HepG2 (cell line): ENCODE results near the gene NUBP2. TPM values are rescaled to one million over a fixed set of nuclear protein-coding genes. Genes with fewer than 3 reads are reported as not detected.

Experiments used
- AKAP8 ChIP-seq: sonication (generic); formaldehyde crosslinking; IDR thresholded peaks from 2 replicates; pipeline ENCODE4 v1.5.1; 2020; ENCODE audit warnings: mild to moderate bottlenecking, missing genetic modification reagents
- GFI1 ChIP-seq: sonication (generic); formaldehyde crosslinking; IDR thresholded peaks from 2 replicates; pipeline ENCODE4 v1.5.0; 2020; ENCODE audit warnings: missing genetic modification reagents, mild to moderate bottlenecking, borderline replicate concordance
- HOXD1 ChIP-seq: sonication (generic); formaldehyde crosslinking; IDR thresholded peaks from 2 replicates; pipeline ENCODE4 v1.5.0; 2020; ENCODE audit warnings: missing genetic modification reagents
- NCOR1 ChIP-seq: fragments of 200-600 bp; sonication (generic); IDR thresholded peaks from 2 replicates; pipeline ENCODE4 v1.7.0; 2017; ENCODE audit warnings: antibody characterized with exemption, low read length, borderline replicate concordance
- PAWR ChIP-seq: sonication (generic); formaldehyde crosslinking; IDR thresholded peaks from 2 replicates; pipeline ENCODE4 v1.4.0; 2020; ENCODE audit warnings: missing genetic modification reagents, mild to moderate bottlenecking, borderline replicate concordance
- POLR2AphosphoS2 ChIP-seq: IDR thresholded peaks from 2 replicates; pipeline ENCODE4 v1.6.1; 2011; ENCODE audit warnings: low read depth, low read length, improper control_type of control experiment
- SUZ12 ChIP-seq: fragments of 150-350 bp; IDR thresholded peaks from 2 replicates; pipeline ENCODE4 v1.6.1; 2014; ENCODE audit warnings: low read depth, low read length
- TRIM24 ChIP-seq: sonication (generic); formaldehyde crosslinking; IDR thresholded peaks from 2 replicates; pipeline ENCODE4 v1.8.0; 2022; ENCODE audit warnings: mild to moderate bottlenecking, missing genetic modification reagents
- ZEB1 ChIP-seq: IDR thresholded peaks from 2 replicates; pipeline ENCODE4 v1.6.1; 2012; ENCODE audit warnings: mild to moderate bottlenecking, low read depth, inconsistent platforms; ENCODE audit not compliant: insufficient replicate concordance
- ZNF12 ChIP-seq: sonication (generic); formaldehyde crosslinking; IDR thresholded peaks from 2 replicates; pipeline ENCODE4 v1.5.0; 2020; ENCODE audit warnings: missing genetic modification reagents
- ZNF292 ChIP-seq: sonication (generic); formaldehyde crosslinking; IDR thresholded peaks from 2 replicates; pipeline ENCODE4 v1.8.1; 2022; ENCODE audit warnings: mild to moderate bottlenecking, low read depth, missing genetic modification reagents, borderline replicate concordance
- ZNF331 ChIP-seq: sonication (generic); formaldehyde crosslinking; IDR thresholded peaks from 2 replicates; pipeline ENCODE4 v1.4.0; 2020; ENCODE audit warnings: missing genetic modification reagents
- ZNF589 ChIP-seq: sonication (generic); formaldehyde crosslinking; conservative IDR thresholded peaks from 2 replicates; pipeline ENCODE4 v1.8.0; 2022; ENCODE audit warnings: mild to moderate bottlenecking, moderate library complexity, missing genetic modification reagents
- ZNF83 ChIP-seq: sonication (generic); formaldehyde crosslinking; IDR thresholded peaks from 2 replicates; pipeline ENCODE4 v1.4.0; 2020; ENCODE audit warnings: missing genetic modification reagents, mild to moderate bottlenecking, borderline replicate concordance
- polyA plus RNA-seq, 8 experiments: library from polyadenylated mRNA; depleted of rRNA in 3 of 8; stranded (reverse) in 7 of 8; unstranded in 1 of 8; fragments of >200 nt; fragmentation: Illumina TruSeq in 4 of 8; extraction: Trizol in 4 of 8; gene quantifications; 2 replicates each; pipeline versions ENCODE4 v1.2.1 to v1.2.3, GENCODE V29; 2011 to 2016; ENCODE audit warnings: low read depth in 4 of 8, missing spikeins in 1 of 8, mixed read lengths in 1 of 8; ENCODE audit not compliant: insufficient read depth in 1 of 8
- total RNA-seq, 5 experiments: library from RNA; depleted of rRNA; stranded (reverse); fragments of >200 nt; fragmentation: Illumina TruSeq; extraction: Trizol; gene quantifications; 2 replicates each; pipeline ENCODE4 v1.2.3, GENCODE V29; 2016; ENCODE audit warnings: low read depth in 1 of 5
- TF ChIP-seq, protein P1 (sequence below): sonication (generic); formaldehyde crosslinking; IDR thresholded peaks from 2 replicates; pipeline ENCODE4 v1.5.1; 2020; ENCODE audit warnings: missing genetic modification reagents, mild to moderate bottlenecking, borderline replicate concordance
- TF ChIP-seq, protein P2 (sequence below): sonication (generic); formaldehyde crosslinking; conservative IDR thresholded peaks from 2 replicates; pipeline ENCODE4 v1.8.0; 2022; ENCODE audit warnings: low read depth, missing genetic modification reagents
- TF ChIP-seq, protein P3 (sequence below): sonication (generic); formaldehyde crosslinking; IDR thresholded peaks from 2 replicates; pipeline ENCODE4 v1.5.1; 2020; ENCODE audit warnings: missing genetic modification reagents, mild to moderate bottlenecking, borderline replicate concordance
- TF ChIP-seq, protein P4 (sequence below): sonication (generic); formaldehyde crosslinking; IDR thresholded peaks from 2 replicates; pipeline ENCODE4 v1.5.0; 2020; ENCODE audit warnings: mild to moderate bottlenecking, missing genetic modification reagents
- TF ChIP-seq, protein P5 (sequence below), 2 experiments: sonication (generic) in 1 of 2; formaldehyde crosslinking in 1 of 2; IDR thresholded peaks; 2 replicates each; pipeline versions ENCODE4 v1.4.0 to v1.6.1; 2018 to 2020; ENCODE audit warnings: missing genetic modification reagents in 2 of 2, borderline replicate concordance in 1 of 2, low read depth in 1 of 2, mild to moderate bottlenecking in 1 of 2, missing biosample characterization in 1 of 2

Gene NUBP2
- total and polyA plus RNA-seq, 2 of the 13 experiments (the other 11 are each of a cell fraction or from before 2014, with no cell fraction given): 25.7 to 61.5 TPM

DNA sequence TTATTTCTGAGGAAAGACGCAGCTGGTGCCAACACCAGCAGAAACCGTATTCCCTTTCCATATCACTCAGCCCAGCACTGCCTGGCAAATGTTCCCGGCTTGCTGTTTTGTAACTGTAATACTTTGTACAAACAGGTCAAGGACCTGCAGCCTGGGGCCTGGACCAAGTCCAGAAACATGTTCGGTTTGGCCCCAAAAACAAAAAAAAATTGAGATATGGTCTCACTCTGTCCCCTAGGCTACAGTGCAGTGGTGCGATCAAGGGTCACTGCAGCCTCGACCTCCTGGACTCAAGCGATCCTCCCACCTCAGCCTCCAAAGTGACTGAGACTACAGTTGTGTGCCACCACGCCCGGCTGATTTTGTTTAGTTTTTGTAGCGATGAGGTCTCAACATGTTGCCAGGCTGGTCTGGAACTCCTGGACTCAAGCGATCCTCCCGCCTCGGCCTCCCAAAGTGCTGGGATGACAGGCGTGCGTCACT is 42.7 kb downstream of the NUBP2 start (continued):
- no peak for TF ChIP-seq ZNF589 (CRISPR knock-in tag)
- 0 out of 2 replicates have a peak, but pooled peaks have one; percentile 43 for TF ChIP-seq AKAP8
- TF ChIP-seq, protein P1, sequence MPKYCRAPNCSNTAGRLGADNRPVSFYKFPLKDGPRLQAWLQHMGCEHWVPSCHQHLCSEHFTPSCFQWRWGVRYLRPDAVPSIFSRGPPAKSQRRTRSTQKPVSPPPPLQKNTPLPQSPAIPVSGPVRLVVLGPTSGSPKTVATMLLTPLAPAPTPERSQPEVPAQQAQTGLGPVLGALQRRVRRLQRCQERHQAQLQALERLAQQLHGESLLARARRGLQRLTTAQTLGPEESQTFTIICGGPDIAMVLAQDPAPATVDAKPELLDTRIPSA: no peak
- TF ChIP-seq, protein P2, sequence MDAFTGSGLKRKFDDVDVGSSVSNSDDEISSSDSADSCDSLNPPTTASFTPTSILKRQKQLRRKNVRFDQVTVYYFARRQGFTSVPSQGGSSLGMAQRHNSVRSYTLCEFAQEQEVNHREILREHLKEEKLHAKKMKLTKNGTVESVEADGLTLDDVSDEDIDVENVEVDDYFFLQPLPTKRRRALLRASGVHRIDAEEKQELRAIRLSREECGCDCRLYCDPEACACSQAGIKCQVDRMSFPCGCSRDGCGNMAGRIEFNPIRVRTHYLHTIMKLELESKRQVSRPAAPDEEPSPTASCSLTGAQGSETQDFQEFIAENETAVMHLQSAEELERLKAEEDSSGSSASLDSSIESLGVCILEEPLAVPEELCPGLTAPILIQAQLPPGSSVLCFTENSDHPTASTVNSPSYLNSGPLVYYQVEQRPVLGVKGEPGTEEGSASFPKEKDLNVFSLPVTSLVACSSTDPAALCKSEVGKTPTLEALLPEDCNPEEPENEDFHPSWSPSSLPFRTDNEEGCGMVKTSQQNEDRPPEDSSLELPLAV (CRISPR knock-in tag): no peak
- no peak for TF ChIP-seq SUZ12
- TF ChIP-seq GFI1: 0 out of 2 replicates have a peak, but pooled peaks have one; percentile 30
- TF ChIP-seq TRIM24: no peak
- TF ChIP-seq, protein P3, sequence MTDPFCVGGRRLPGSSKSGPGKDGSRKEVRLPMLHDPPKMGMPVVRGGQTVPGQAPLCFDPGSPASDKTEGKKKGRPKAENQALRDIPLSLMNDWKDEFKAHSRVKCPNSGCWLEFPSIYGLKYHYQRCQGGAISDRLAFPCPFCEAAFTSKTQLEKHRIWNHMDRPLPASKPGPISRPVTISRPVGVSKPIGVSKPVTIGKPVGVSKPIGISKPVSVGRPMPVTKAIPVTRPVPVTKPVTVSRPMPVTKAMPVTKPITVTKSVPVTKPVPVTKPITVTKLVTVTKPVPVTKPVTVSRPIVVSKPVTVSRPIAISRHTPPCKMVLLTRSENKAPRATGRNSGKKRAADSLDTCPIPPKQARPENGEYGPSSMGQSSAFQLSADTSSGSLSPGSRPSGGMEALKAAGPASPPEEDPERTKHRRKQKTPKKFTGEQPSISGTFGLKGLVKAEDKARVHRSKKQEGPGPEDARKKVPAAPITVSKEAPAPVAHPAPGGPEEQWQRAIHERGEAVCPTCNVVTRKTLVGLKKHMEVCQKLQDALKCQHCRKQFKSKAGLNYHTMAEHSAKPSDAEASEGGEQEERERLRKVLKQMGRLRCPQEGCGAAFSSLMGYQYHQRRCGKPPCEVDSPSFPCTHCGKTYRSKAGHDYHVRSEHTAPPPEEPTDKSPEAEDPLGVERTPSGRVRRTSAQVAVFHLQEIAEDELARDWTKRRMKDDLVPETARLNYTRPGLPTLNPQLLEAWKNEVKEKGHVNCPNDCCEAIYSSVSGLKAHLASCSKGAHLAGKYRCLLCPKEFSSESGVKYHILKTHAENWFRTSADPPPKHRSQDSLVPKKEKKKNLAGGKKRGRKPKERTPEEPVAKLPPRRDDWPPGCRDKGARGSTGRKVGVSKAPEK (CRISPR knock-in tag): no peak
- peak; percentile 17 for TF ChIP-seq ZEB1
- TF ChIP-seq, protein P4, sequence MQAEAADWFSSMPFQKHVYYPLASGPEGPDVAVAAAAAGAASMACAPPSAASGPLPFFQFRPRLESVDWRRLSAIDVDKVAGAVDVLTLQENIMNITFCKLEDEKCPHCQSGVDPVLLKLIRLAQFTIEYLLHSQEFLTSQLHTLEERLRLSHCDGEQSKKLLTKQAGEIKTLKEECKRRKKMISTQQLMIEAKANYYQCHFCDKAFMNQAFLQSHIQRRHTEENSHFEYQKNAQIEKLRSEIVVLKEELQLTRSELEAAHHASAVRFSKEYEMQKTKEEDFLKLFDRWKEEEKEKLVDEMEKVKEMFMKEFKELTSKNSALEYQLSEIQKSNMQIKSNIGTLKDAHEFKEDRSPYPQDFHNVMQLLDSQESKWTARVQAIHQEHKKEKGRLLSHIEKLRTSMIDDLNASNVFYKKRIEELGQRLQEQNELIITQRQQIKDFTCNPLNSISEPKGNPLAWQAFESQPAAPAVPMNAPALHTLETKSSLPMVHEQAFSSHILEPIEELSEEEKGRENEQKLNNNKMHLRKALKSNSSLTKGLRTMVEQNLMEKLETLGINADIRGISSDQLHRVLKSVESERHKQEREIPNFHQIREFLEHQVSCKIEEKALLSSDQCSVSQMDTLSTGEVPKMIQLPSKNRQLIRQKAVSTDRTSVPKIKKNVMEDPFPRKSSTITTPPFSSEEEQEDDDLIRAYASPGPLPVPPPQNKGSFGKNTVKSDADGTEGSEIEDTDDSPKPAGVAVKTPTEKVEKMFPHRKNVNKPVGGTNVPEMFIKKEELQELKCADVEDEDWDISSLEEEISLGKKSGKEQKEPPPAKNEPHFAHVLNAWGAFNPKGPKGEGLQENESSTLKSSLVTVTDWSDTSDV (CRISPR knock-in tag): no peak
- TF ChIP-seq ZNF83 (CRISPR knock-in tag): no peak
- TF ChIP-seq POLR2AphosphoS2: no peak
- peak; percentile 76 for TF ChIP-seq ZNF292 (CRISPR knock-in tag)
- TF ChIP-seq NCOR1: peak; percentile 92
- TF ChIP-seq ZNF12: no peak
- TF ChIP-seq PAWR (CRISPR knock-in tag): no peak
- 0 out of 2 replicates have a peak, but pooled peaks have one; percentile 55 for TF ChIP-seq HOXD1 (CRISPR knock-in tag)
- 0 out of 2 replicates have a peak, but pooled peaks have one; percentile 15 for TF ChIP-seq ZNF331 (CRISPR knock-in tag)
- TF ChIP-seq, protein P5, sequence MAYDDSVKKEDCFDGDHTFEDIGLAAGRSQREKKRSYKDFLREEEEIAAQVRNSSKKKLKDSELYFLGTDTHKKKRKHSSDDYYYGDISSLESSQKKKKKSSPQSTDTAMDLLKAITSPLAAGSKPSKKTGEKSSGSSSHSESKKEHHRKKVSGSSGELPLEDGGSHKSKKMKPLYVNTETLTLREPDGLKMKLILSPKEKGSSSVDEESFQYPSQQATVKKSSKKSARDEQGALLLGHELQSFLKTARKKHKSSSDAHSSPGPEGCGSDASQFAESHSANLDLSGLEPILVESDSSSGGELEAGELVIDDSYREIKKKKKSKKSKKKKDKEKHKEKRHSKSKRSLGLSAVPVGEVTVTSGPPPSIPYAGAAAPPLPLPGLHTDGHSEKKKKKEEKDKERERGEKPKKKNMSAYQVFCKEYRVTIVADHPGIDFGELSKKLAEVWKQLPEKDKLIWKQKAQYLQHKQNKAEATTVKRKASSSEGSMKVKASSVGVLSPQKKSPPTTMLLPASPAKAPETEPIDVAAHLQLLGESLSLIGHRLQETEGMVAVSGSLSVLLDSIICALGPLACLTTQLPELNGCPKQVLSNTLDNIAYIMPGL (CRISPR knock-in tag; IDR thresholded peaks at IDR 0.05; ENCODE audit: borderline replicate concordance in 1 of 2, low read depth in 1 of 2): 0 out of 4 replicates have a peak, but pooled peaks of 1 of the 2 experiments have one; percentile 37
